A673 (cell line): Measurements from ENCODE around the gene PRKCA.

Source experiments
- CTCF ChIP-seq: fragments of 300-800, 200-600 bp; sonication (generic); conservative IDR thresholded peaks from 2 replicates; pipeline ENCODE4 v1.5.1; 2017; ENCODE audit warnings: low read depth, mild to moderate bottlenecking, antibody characterized with exemption, low read length, moderate library complexity, mixed read lengths
- EZH2 ChIP-seq: fragments of 200-600 bp; sonication (generic); IDR thresholded peaks from 2 replicates; pipeline ENCODE4 v1.6.1; 2017; ENCODE audit warnings: borderline replicate concordance, low read depth, mild to moderate bottlenecking, mixed read lengths, antibody characterized with exemption, low read length; ENCODE audit not compliant: poor library complexity, severe bottlenecking

DNA sequence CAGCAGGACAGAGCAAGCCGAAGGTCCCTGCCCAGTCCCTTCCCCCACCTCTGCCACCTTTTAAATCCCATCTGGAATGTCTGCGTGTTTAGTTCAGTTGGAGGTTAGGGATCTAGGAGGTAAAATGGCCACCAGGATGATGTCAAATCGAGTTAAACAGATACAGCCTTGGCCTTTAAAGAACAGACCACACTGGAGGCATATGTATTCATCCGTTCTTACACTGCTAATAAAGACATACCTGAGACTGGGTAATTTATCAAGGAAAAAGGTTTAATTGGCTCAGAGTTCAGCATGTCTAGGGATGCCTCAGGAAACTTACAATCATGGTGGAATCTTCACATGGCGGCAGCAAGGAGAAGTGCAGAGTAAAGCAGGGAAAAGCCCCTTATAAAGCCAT, 364.7 kb downstream of the PRKCA start:
- TF ChIP-seq CTCF (no peak), EZH2 (no peak)
